NCI-H1417 (cell line): ENCODE data around the gene GPR179.
A peak's percentile ranks its signal among the peaks of the same experiment; 100 is the strongest.
"Not testable (repeated sequence)": the region's sequence is repeated elsewhere in the genome, so short reads cannot be mapped to it uniquely, and the experiment has no call there.

Experiments used
- DNase-seq, 3 experiments: peaks; one replicate each; lab custom pipeline; 2025; lab: John Stamatoyannopoulos, UW

Gene GPR179

DNA sequence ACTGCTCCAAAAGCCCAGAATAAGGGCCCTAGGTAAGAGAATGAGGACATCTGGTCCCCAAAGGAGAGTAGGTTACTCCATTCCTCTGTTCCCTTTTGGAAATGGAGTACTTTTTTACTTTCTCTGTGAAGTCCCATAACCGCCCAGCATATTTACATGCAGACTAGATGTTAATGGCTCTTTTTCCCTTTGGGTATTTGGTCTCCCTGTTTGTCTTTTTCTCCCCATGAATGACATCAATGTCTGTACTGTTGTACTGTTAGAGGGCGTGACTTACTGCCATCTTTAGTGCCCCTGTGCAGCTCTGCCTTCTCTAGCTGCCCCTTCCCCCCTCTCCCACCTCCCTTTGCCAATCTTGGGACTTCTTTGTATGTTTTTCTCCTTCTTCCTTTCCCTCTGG, 19.0 kb downstream of the GPR179 start:
- DNase-seq, result no peak

DNA sequence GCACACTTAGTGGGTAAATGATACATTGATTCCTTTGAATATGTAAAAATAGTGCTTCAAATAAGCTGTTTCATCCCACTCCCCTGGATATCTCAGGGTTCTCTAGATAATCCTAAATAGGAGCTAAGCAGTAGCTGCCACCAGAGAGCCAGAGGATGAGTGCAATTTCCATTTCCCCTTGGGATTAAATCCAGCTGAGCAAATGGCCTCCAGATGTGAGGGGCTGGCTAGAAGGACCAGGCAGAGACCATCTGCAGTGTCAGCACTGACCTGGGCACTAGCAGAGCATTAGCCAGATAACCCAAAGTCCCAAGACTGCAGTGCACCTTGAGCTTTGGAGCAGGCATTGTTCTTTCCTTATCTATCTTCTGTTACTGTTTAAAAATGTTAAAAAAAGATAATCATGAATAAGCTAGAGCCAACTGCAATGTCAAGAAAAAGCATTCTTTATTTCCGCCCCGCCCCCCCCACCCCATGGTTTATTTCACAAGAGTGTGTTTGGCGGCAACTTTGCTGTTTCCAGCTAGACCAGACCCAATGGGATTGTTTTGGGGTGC, 19.5 kb downstream of the GPR179 start:
- DNase-seq, result no peak

DNA sequence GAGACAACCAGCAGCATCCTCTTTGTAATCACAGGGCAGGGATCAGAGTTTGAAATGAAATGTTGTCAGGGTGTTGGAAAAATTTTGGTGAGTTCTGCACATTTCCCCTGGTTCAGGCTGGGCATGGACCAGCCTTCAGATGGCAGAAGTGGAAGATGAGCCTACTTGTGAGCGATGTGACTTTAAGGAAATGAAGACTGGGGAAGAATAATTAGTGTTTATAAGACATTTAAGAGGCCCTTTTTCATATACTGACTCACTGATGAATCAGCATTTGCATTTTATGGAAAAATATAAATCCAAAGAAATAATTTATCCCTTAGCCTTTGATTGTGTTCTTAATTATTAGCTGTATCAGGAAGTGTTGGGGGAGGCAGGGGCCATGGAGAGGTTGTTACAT, 20.9 kb downstream of the GPR179 start:
- no peak for DNase-seq

DNA sequence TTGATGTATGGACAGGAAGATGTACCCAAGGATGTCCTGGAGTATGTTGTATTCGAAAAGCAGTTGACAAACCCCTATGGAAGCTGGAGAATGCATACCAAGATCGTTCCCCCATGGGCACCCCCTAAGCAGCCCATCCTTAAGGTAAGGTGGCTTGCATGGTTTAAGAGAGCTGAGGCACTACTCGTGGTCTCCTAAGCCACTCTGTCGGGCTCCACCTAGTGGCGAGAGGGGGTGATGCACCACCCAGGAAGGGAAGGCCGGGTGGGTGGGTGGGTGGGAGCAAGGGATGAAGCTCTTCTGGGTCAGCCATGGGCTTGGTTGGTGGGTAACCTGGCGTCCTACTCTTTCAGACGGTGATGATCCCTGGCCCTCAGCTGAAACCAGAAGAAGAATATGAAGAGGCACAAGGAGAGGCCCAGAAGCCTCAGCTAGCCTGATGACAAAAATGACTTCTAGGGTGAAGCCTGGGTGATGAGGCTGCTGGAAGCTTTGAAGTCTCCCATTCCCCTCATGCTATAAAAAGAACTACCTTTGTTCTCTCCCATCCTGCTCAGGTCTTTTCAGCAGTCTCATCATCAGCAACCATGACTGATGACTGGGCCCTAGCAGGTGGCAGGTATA, 21.5 kb downstream of the GPR179 start:
- DNase-seq, result peak; percentile 31 to 67 (median 41)

DNA sequence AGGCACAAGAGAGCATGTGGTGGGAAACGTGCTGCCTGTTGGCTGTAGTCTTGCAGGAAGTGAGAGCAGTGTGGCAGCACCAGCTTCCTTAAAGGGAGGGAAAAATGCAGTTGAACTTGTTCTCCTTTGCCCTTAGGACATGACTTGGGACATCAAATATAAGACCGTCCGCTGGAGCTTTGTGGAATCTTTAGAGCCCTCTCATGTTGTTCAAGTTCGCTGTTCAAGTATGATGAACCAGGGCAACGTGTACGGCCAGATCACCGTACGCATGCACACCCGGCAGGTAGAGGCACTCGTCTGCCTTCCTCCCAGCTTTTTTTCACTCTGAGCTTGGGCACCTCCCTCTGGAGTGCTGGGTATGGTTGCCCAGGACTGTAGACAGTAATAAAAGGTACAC, 23.3 kb downstream of the GPR179 start:
- DNase-seq, result no peak

DNA sequence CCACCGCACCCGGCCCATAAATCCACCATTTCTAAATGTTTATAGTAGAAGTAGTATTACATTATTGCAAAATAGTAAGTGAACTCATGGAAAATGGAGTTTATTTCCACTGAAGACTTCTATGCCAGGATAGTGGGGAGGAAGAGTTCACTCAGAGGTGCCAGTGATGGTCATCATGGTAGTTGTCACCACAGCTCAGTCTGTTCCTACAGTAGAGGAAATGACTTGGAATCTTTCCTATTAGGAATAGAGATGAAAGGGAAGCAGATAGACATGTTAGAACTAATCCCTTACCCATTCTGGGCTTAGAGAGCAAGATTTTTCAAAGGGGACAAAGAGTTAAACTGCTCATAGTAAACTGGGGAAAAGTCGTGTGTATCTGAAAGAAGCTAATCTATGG, 26.7 kb downstream of the GPR179 start:
- no peak for DNase-seq

DNA sequence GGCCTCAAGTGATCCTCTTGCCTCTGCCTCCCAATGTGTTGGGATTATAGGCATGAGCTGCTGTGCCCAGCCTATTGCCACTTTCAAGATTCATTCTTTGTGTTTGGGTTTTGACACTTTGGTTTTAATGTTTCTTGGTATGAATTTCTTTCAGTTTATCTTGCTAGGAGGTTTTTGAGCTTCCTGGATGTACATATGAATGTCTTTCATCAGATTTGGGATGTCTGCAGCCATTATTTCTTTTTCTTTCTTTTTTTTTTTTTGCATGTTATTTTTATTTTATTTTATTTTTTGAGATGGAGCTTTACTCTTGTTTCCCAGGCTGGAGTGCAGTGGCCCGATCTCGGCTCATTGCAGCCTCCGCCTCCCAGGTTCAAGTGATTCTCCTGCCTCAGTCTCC, 28.3 kb downstream of the GPR179 start:
- DNase-seq, result no peak

DNA sequence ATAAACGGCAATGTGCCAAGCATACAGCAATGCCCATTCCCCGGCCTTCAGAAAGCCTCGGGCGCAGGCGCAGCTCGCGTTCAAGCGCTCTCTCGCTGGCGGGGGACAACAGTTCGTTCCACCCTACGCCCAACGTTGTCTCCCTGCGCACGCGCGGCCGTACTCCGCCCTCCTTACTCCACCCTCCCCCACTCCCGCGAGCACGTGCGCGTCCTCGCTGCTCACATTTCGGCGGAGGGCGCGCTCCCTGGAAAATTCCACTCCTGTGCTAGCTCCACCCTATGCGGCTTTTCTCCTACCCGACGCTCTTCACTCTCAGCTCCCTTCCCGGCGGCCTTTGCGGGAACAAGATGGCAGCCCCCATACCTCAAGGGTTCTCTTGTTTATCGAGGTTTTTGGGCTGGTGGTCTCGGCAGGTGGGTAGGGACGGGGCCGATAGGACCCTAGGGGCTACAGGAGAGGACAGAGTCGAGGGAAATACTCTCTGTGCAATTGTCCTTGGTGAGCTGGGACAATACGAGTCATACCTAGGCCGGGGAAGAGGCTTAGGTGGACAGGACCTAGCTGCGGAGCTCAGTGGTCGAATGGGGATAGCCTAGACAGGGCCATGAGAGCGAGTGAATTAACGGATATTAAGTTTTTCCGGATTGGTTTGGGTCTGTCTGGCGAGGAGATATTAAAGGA, 46.8 kb downstream of the GPR179 start, which contains the start of gene MRPL45:
Gene MRPL45 (plus strand): TSS at position 335 of the 684 bp plus-strand sequence. CDS start 16 bp downstream, at position 351.
- DNase-seq, result peak; percentile 95 to 98 (median 96)

DNA sequence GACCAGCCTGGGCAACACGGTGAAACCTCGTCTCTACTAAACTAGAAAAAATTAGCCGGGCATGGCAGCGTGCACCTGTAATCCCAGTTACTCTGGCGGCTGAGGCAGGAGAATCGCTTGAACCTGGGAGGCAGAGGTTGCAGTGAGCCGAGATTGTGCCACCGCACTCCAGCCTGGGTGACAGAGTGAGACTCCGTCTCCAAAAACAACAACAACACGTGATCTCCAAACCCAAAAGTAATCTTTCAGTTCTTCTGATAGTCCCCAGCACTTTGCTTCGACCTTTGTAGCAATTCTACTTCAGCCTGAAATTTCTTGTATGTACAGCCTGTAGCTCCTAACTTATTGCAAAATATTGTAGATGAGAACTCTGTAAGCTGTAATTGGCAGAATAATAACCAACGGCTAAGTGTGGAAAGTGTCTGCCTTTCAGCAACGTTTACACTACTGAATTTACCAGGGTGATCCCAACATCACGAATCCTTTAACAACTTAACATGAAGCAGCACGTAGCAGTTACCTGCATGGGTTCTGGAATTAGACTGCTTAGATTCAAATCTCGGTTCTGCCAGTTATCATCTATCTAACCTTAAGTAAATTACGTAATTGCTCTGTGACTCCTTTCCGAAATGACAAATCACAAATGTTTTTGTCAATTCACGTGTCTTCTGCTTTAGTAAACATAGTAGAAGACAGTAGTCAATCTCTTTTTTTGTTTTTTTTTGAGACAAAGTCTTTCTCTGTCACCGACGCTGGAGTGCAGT, 48.0 kb downstream of the GPR179 start:
- not testable (repeated sequence) for DNase-seq

DNA sequence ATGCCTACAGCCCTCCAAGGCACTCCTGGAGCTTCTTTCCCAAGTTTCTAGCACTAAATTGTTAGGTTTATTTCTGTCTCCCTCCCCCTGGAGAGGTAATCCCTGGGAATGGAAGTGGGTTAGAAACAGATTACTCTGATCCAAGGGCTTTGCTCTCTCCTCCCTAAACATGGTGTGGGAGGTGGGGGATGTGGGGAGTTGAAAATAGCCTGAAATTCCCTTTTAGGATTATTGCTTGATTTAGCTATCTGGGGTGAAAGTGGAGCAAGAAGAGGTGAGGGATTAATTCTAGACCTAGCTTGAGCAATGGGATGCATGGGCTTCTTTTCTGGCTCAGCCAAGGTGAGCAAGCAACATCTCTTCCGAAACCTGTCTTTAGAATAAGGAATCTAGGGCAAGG, 54.0 kb downstream of the GPR179 start:
- not testable (repeated sequence) for DNase-seq

DNA sequence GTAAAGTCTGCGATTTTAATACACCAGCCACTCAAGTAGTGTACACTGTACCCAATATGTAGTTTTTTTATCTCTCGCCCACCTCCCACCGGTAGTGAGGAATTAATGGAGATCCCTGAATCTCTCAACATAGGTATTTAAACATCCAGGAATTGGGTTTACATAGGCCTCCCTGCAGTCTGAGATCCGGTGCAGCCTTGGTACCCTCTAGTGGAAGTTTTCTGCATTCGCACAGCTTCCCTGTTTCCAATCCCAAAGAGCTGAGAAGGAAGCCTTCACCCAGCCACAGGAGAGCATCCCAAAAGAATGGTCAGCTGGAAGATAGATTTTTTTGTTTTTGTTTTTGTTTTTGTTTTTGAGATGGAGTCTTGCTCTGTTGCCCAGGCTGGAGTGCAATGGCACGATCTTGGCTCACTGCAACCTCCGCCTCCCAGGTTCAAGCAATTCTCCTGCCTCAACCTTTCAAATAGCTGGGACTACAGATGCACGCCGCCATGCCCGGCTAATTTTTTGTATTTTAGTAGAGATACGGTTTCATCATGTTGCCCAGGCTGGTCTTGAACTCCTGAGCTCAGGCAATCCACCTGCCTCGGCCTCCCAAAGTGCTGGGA, 55.4 kb downstream of the GPR179 start:
- DNase-seq, result peak; percentile 2 to 21 (median 2)

DNA sequence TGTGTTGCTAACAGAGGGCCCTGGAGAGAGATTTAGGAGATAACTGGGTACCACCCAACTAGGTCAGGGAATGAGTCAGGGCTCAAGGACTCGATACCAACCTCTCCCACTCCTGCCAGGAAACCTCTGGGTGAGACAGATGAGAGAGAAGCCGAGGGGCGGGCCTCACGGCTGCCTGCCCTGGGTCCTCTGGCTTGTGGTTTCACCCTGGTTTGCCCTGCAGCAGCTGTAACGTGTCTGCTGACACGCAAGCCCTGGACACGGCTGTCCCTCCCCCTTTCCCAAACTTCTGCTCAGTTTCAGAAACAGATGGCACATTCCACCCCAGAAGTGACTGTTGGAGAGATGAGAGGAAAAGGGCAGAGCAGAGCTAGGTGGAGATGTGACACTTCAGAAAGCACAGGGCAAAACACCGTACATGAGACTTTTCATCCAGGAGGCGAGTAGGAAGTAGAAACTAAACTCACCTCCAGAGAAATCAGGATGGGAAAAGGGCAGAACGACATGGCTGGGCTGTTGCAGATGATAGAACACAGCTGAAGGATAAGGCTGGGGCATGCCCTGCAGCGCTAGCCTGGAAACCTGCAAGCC, 57.2 kb downstream of the GPR179 start:
- DNase-seq, result not testable (repeated sequence)

DNA sequence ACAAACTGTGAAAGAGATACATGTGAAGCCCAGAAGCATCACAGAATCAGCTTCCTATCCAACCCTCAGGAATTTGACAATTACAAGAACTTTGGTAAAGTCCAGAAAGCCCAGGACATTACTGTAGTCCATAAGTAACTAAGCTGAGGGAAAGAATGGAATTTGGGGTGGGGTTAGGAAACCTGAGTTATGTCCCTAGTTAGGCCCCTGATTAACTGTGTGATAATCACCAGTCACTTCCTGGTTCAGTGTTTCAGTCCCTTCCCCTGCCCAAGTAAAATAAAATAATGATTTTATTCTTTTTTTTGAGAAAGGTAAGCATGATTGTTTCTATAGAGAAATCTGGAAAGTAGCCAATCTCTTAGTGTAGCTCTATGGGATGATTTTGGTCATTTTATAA, 57.8 kb downstream of the GPR179 start:
- not testable (repeated sequence) for DNase-seq
